C4-2B (cell line): ENCODE measurements around the gene CDCP2.

Source experiments
- H3K27ac ChIP-seq: fragments of 450-650 bp; 2 replicates; pipeline ENCODE4 v1.5.1; 2017
- CTCF ChIP-seq: fragments of 450-650 bp; conservative IDR thresholded peaks from 2 replicates; pipeline ENCODE4 v1.5.1; 2017; ENCODE audit warnings: mild to moderate bottlenecking
- ZFX ChIP-seq: fragments of 450-650 bp; IDR thresholded peaks from 2 replicates; pipeline ENCODE4 v1.6.1; 2017

Gene CDCP2

GRCh38 chr1:54095546-54096226 is 57.1 kb downstream of the CDCP2 start:
- H3K27ac ChIP-seq = peak overlapping the region; percentile 69; the same call in 1 of the 2 replicates

GRCh38 chr1:54094730-54095105 is 58.1 kb downstream of the CDCP2 start:
- H3K27ac ChIP-seq = peak overlapping the region; percentile 69

More at GRCh38 chr1:54095546-54096226, 57.1 kb downstream of the CDCP2 start:
- TF ChIP-seq ZFX = no peak
- no peak for TF ChIP-seq CTCF

GRCh38 chr1:54094001-54094729 is 58.6 kb downstream of the CDCP2 start:
- H3K27ac ChIP-seq = peak overlapping the region; percentile 69
- no peak for TF ChIP-seq CTCF

DNA sequence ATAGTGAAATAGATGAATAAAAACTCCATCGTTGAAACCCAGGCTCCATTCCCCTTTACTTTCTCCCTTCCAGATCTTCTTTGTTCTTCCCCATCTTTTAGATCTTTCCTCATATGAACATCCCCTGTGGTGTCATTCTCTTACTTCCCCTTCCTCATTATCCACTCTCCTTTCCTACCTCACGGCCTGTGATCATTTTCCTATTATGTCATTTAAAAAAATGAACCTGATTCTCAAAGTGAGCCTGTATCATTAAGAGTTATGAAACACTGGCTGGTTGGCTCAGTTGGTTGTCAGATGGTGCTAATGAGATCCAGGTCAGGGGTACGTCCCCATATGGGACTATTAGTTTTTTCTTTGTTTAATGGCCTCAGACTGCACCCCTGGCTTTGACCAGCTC is 61.1 kb downstream of the CDCP2 start:
- TF ChIP-seq ZFX = no peak
- TF ChIP-seq CTCF = no peak
- no peak overlapping the region for H3K27ac ChIP-seq

GRCh38 chr1:54088385-54088784 is 64.4 kb downstream of the CDCP2 start:
- no peak for TF ChIP-seq CTCF
- TF ChIP-seq ZFX = no peak
- no peak overlapping the region for H3K27ac ChIP-seq

GRCh38 chr1:54086754-54087153 is 66.0 kb downstream of the CDCP2 start:
- TF ChIP-seq CTCF (no peak), ZFX (no peak)
- H3K27ac ChIP-seq = no peak overlapping the region

- H3K27ac ChIP-seq = no peak overlapping the region
- TF ChIP-seq CTCF (no peak), ZFX (no peak)
These were observed 68.0 kb downstream of the CDCP2 start for GRCh38 chr1:54084794-54085193.
